Embryonic facial prominence (tissue), 1 donor: ENCODE measurements around the gene MPPED1.

Experiments used
- DNase-seq: peaks from one replicate; pipeline ENCODE4 v3.0.0-alpha.2; 2016; ENCODE audit errors: extremely low spot score

Gene MPPED1

GRCh38 chr22:43541462-43542407, 129.9 kb downstream of the MPPED1 start:
- DNase-seq, result no peak

GRCh38 chr22:43542681-43543521, 131.1 kb downstream of the MPPED1 start:
- no peak for DNase-seq

GRCh38 chr22:43543522-43544288, 131.9 kb downstream of the MPPED1 start:
- DNase-seq, result no peak

GRCh38 chr22:43544289-43544673, 132.5 kb downstream of the MPPED1 start:
- DNase-seq, result no peak

GRCh38 chr22:43546186-43546585, 134.4 kb downstream of the MPPED1 start:
- DNase-seq, result no peak

- DNase-seq, result no peak
Observed at GRCh38 chr22:43550024-43550620, 138.3 kb downstream of the MPPED1 start.

GRCh38 chr22:43550672-43551071, 138.9 kb downstream of the MPPED1 start:
- DNase-seq, result no peak

- no peak for DNase-seq
Observed at GRCh38 chr22:43553451-43554258, 141.8 kb downstream of the MPPED1 start.

GRCh38 chr22:43554259-43554636, 142.4 kb downstream of the MPPED1 start:
- DNase-seq, result no peak

- no peak for DNase-seq
Observed at GRCh38 chr22:43554694-43555365, 143.0 kb downstream of the MPPED1 start.

GRCh38 chr22:43555561-43556515, 144.0 kb downstream of the MPPED1 start:
- no peak for DNase-seq
